ENCODE measurements around the gene ANKRD62. TPM values are rescaled to one million over a fixed set of nuclear protein-coding genes. Genes with fewer than 3 reads are reported as not detected.

ANKRD62 gene
- polyA plus RNA-seq = 0.01 TPM
- long read RNA-seq, donor 1 = 0 reads
- long read RNA-seq, donor 2 = 0 reads
- long read RNA-seq, donor 3 = 0 reads
- long read RNA-seq, donor 4 = 0 reads
- long read RNA-seq, donor 5 = 0 reads
- long read RNA-seq, donor 6 = 0 reads
- long read RNA-seq, donor 7 = 0 reads
- long read RNA-seq, donor 8 = 0 reads
- long read RNA-seq, donor 9 = 0 reads
- long read RNA-seq, donor 10 = 0 reads
- long read RNA-seq, donor 11 = 0 reads

- H3K4me1 ChIP-seq (ENCODE audit: control insufficient read depth, insufficient read depth, low read length) = no peaks in the 10 kb centered on the region
- no peaks in the 10 kb centered on the region for H3K9me3 ChIP-seq (ENCODE audit: control insufficient read depth, low read depth, low read length)
- WGBS (ENCODE audit: insufficient coverage, low lambda C conversion rate) = 100% methylated on average over 1 of the region's 50 CpGs
- DNase-seq = no peak
- no peaks in the 10 kb centered on the region for H3K36me3 ChIP-seq (ENCODE audit: control insufficient read depth, insufficient read depth, low read length)
- no peak within 1 kb of the TSS for H3K4me3 ChIP-seq (ENCODE audit: low read length)
- H3K27ac ChIP-seq (ENCODE audit: low read length) = no peak within 1 kb of the TSS
- no peaks in the 10 kb centered on the region for H3K27me3 ChIP-seq (ENCODE audit: control insufficient read depth, insufficient read depth, low read length)
These were observed at the start of gene ANKRD62 for GRCh38 chr18:12093520-12094257. Gene ANKRD62 (plus strand): TSS chr18:12093843. CDS start chr18:12094018, 175 bp downstream.

- Histone ChIP-seq H3K4me1 (ENCODE audit: control insufficient read depth, insufficient read depth, low read length) (no peaks in the 10 kb centered on the region), H3K36me3 (ENCODE audit: control insufficient read depth, insufficient read depth, low read length) (no peaks in the 10 kb centered on the region), H3K27ac (ENCODE audit: low read length) (no peak overlapping the region), H3K9me3 (ENCODE audit: control insufficient read depth, low read depth, low read length) (no peaks in the 10 kb centered on the region), H3K27me3 (ENCODE audit: control insufficient read depth, insufficient read depth, low read length) (no peaks in the 10 kb centered on the region), H3K4me3 (ENCODE audit: low read length) (no peak overlapping the region)
- no peak for DNase-seq
- no CpG with 5 or more reads among the region's 5 CpGs for WGBS (ENCODE audit: insufficient coverage, low lambda C conversion rate)
These were observed 49.1 kb upstream of the ANKRD62 start for GRCh38 chr18:12044591-12044990.

GRCh38 chr18:12046046-12046750 is 47.4 kb upstream of the ANKRD62 start:
- no peak for DNase-seq
- Histone ChIP-seq H3K4me3 (ENCODE audit: low read length) (no peak overlapping the region), H3K27me3 (ENCODE audit: control insufficient read depth, insufficient read depth, low read length) (no peaks in the 10 kb centered on the region), H3K27ac (ENCODE audit: low read length) (no peak overlapping the region), H3K9me3 (ENCODE audit: control insufficient read depth, low read depth, low read length) (no peaks in the 10 kb centered on the region), H3K4me1 (ENCODE audit: control insufficient read depth, insufficient read depth, low read length) (no peaks in the 10 kb centered on the region), H3K36me3 (ENCODE audit: control insufficient read depth, insufficient read depth, low read length) (no peaks in the 10 kb centered on the region)
- WGBS (ENCODE audit: insufficient coverage, low lambda C conversion rate) = no CpG with 5 or more reads among the region's 15 CpGs

GRCh38 chr18:12046751-12047335 is 46.8 kb upstream of the ANKRD62 start:
- WGBS (ENCODE audit: insufficient coverage, low lambda C conversion rate) = no CpG with 5 or more reads among the region's 12 CpGs
- H3K36me3 ChIP-seq (ENCODE audit: control insufficient read depth, insufficient read depth, low read length) = no peaks in the 10 kb centered on the region
- no peaks in the 10 kb centered on the region for H3K9me3 ChIP-seq (ENCODE audit: control insufficient read depth, low read depth, low read length)
- H3K4me1 ChIP-seq (ENCODE audit: control insufficient read depth, insufficient read depth, low read length) = no peaks in the 10 kb centered on the region
- H3K27me3 ChIP-seq (ENCODE audit: control insufficient read depth, insufficient read depth, low read length) = no peaks in the 10 kb centered on the region
- no peak for DNase-seq
- no peak overlapping the region for H3K27ac ChIP-seq (ENCODE audit: low read length)
- no peak overlapping the region for H3K4me3 ChIP-seq (ENCODE audit: low read length)

- Histone ChIP-seq H3K9me3 (ENCODE audit: control insufficient read depth, low read depth, low read length) (no peaks in the 10 kb centered on the region), H3K27ac (ENCODE audit: low read length) (no peak overlapping the region), H3K4me3 (ENCODE audit: low read length) (no peak overlapping the region), H3K4me1 (ENCODE audit: control insufficient read depth, insufficient read depth, low read length) (no peaks in the 10 kb centered on the region), H3K36me3 (ENCODE audit: control insufficient read depth, insufficient read depth, low read length) (no peaks in the 10 kb centered on the region), H3K27me3 (ENCODE audit: control insufficient read depth, insufficient read depth, low read length) (no peaks in the 10 kb centered on the region)
- DNase-seq = no peak
- WGBS (ENCODE audit: insufficient coverage, low lambda C conversion rate) = no CpG with 5 or more reads among the region's 20 CpGs
These were observed 45.4 kb upstream of the ANKRD62 start for GRCh38 chr18:12048010-12048826.

- Histone ChIP-seq H3K4me3 (ENCODE audit: low read length) (no peak overlapping the region), H3K27me3 (ENCODE audit: control insufficient read depth, insufficient read depth, low read length) (peaks cover 2% of the 10 kb centered on the region), H3K9me3 (ENCODE audit: control insufficient read depth, low read depth, low read length) (no peaks in the 10 kb centered on the region), H3K27ac (ENCODE audit: low read length) (no peak overlapping the region), H3K36me3 (ENCODE audit: control insufficient read depth, insufficient read depth, low read length) (no peaks in the 10 kb centered on the region), H3K4me1 (ENCODE audit: control insufficient read depth, insufficient read depth, low read length) (no peaks in the 10 kb centered on the region)
- no peak for DNase-seq
- WGBS (ENCODE audit: insufficient coverage, low lambda C conversion rate) = 86% methylated on average over 1 of the region's 2 CpGs
These were observed 44.8 kb upstream of the ANKRD62 start for GRCh38 chr18:12048827-12049175.

GRCh38 chr18:12049978-12050811 is 43.4 kb upstream of the ANKRD62 start:
- H3K36me3 ChIP-seq (ENCODE audit: control insufficient read depth, insufficient read depth, low read length) = no peaks in the 10 kb centered on the region
- H3K27me3 ChIP-seq (ENCODE audit: control insufficient read depth, insufficient read depth, low read length) = peaks cover 2% of the 10 kb centered on the region
- no CpG with 5 or more reads among the region's 9 CpGs for WGBS (ENCODE audit: insufficient coverage, low lambda C conversion rate)
- H3K4me1 ChIP-seq (ENCODE audit: control insufficient read depth, insufficient read depth, low read length) = no peaks in the 10 kb centered on the region
- H3K4me3 ChIP-seq (ENCODE audit: low read length) = no peak overlapping the region
- H3K27ac ChIP-seq (ENCODE audit: low read length) = no peak overlapping the region
- no peak for DNase-seq
- no peaks in the 10 kb centered on the region for H3K9me3 ChIP-seq (ENCODE audit: control insufficient read depth, low read depth, low read length)

- DNase-seq = no peak
- WGBS (ENCODE audit: insufficient coverage, low lambda C conversion rate) = 50% methylated on average over 1 of the region's 3 CpGs
These were observed 40.8 kb upstream of the ANKRD62 start for GRCh38 chr18:12052866-12053265.

GRCh38 chr18:12053289-12053688 is 40.4 kb upstream of the ANKRD62 start:
- H3K27ac ChIP-seq (ENCODE audit: low read length) = no peak overlapping the region
- peaks cover 2% of the 10 kb centered on the region for H3K27me3 ChIP-seq (ENCODE audit: control insufficient read depth, insufficient read depth, low read length)
- H3K36me3 ChIP-seq (ENCODE audit: control insufficient read depth, insufficient read depth, low read length) = no peaks in the 10 kb centered on the region
- no peaks in the 10 kb centered on the region for H3K4me1 ChIP-seq (ENCODE audit: control insufficient read depth, insufficient read depth, low read length)
- DNase-seq = no peak
- H3K4me3 ChIP-seq (ENCODE audit: low read length) = no peak overlapping the region
- 70% methylated on average over 2 of the region's 2 CpGs for WGBS (ENCODE audit: insufficient coverage, low lambda C conversion rate)
- H3K9me3 ChIP-seq (ENCODE audit: control insufficient read depth, low read depth, low read length) = no peaks in the 10 kb centered on the region

More at GRCh38 chr18:12052866-12053265, 40.8 kb upstream of the ANKRD62 start:
- no peaks in the 10 kb centered on the region for H3K36me3 ChIP-seq (ENCODE audit: control insufficient read depth, insufficient read depth, low read length)
- peaks cover 2% of the 10 kb centered on the region for H3K27me3 ChIP-seq (ENCODE audit: control insufficient read depth, insufficient read depth, low read length)
- H3K9me3 ChIP-seq (ENCODE audit: control insufficient read depth, low read depth, low read length) = no peaks in the 10 kb centered on the region
- no peaks in the 10 kb centered on the region for H3K4me1 ChIP-seq (ENCODE audit: control insufficient read depth, insufficient read depth, low read length)
- no peak overlapping the region for H3K27ac ChIP-seq (ENCODE audit: low read length)
- no peak overlapping the region for H3K4me3 ChIP-seq (ENCODE audit: low read length)
